ENCODE results near the gene CAPN12.

Gene CAPN12

DNA sequence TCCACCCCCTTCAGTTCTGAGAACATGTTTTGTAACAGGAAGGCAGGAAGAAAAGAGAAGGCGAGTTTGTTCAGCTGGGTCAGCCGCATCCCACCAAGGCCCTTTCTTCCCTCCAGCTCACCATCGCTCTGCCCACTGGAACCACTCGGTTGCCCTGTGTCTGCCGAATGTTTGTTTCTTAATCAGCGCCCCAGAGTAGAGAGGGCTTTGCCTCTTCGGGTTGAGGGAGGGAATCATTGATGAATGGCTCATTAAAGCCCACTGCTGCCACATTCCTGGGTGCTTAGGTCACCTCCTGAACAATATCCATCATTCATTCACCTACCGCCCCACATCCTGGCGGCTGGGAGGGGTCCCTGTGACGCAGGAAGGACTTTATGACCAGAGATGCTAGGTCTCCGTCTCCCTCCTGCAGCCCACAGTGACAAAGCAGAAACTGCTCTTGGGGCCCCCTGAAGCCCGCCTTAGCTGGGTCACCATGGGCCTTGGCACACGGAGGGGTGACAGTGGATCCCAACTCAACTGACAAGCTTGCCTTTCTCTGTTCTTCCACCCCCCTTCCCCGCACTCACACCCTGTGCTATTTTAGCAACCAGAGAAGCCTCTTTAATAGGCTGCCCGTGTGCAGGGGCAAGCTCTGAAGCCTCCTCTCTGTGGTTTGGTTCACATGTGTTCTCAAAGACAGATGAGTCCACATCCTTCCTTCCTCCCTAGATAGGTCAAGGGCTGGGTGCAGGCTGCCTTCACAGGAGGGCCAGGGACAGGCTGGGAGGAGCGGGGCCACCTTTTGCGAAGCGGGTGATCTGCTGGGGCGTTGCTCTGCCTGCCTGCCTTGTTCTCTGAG, 50.7 kb downstream of the CAPN12 start:
- no peak for DNase-seq

DNA sequence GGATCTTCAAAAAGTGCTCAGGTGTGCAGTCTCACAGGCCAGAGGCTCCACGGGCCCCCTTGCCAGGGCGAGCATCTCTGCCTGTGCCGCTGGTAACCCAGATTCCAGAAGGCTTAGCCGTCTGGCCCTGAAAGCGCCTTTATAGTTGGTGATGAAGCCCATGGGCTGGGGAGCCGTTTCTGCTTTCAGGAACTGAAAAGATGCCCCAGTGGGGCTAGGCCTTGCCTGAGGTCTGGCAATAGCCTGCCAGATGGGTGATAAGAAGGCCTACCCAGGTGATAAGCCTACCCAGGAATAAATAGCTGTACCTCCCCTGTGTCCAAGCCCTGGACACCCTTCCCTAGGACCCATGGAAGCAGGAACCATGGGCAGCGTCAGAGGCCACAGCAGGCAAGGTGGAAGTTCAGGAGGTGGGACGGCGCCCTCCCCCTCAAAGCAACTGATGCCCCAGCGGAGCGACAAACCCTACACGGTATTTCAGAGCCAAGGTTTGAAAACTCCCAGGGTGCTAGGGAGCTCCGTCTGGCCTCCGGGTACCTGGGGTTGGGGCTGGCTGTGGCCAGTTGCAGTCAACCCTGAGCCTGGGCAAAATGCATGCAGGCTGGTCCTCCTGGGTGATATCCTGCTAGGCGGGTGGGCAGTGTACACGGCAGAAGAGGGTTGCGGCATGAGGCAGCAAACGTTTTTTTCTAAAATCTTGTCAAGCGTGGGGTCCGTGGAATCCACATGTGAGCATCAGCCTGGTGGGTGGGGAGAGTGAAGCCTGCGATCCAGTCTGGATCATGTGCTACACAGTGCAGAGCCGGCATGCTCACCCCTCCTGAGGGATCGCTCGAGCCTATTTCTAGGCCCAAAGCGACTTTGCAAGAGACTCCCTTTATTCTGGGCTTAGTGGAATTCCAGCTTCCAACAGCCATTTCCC, 51.6 kb downstream of the CAPN12 start:
- DNase-seq, result no peak

DNA sequence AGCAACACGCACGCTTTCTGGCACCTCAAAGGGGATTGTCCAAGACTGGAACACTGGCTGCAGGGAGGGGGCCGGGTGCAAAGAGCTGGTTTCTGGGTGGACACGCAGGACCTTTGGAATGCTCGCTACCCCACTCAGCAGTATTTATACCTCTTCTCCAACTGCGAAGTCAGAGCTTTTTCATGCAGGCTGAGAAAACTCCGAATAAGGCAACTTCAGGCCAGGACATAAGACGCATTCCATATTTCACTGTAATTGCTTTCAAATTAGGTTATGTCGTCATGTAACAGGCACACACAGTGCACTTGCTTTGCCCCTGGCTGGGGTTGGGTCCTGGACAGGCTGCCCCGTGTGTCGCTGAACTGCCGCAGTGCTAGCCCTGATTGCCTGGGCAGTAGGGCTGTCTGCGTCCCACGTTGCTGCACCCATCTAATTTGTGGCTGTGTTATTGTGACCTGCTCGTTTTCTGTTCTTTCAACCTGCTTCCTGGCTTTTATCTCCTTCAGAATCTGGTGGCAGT, 52.3 kb downstream of the CAPN12 start:
- no peak for DNase-seq

DNA sequence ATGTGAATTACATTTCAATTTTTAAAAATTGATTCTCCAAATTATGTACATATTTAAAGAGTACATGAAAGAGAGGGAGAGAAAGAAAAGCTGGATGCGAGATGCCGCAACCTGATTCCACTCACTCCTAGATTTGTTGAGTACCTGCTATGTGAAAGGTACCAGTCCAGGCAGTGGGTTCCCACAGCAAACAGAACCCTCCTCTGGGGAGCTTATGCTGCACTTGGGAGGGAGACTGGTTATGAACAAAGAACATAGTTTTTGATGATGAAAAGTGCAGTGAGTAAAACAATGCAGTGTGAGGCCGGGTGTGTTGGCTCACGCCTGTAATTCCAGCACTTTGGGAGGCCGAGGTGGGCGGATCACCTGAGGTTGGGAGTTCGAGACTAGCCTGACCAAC, 53.4 kb downstream of the CAPN12 start:
- no peak for DNase-seq

DNA sequence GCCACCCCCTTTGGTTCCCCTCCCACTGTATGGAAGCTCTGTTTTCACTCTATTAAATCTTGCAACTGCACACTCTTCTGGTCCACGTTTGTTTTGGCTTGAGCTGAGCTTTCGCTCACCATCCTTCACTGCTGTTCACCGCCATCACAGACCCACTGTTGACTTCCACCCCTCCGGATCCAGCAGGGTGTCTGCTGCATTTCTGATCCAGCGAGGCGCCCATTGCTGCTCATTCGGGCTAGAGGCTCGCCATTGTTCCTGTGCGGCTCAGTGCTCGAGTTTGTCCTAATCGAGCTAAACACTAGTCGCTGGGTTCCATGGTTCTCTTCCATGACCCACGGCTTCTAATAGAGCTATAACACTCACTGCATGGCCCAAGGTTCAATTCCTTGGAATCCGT, 54.1 kb downstream of the CAPN12 start:
- no peak for DNase-seq

DNA sequence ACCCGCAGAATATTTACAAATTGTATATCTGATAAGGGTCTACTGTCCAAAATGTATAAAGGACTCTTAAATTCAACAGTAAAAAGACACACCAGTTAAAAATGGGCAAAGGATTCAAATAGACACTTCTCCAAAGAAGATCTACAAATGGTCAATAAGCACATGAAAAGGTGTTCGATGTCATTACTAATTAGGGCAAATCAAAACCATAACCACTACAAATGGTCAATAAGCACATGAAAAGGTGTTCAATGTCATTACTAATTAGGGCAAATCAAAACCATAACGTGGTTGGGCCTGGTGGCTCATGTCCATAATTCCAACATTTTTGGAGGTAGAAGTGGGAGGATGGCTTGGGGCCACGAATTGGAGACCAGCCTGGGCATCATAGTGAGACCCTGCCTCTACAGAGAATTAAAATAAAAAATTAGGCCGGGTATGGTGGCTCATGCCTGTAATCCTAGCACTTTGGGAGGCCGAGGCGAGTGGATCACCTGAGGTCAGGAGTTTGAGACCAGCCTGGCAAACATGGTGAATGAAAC, 56.4 kb downstream of the CAPN12 start:
- DNase-seq, result no peak

DNA sequence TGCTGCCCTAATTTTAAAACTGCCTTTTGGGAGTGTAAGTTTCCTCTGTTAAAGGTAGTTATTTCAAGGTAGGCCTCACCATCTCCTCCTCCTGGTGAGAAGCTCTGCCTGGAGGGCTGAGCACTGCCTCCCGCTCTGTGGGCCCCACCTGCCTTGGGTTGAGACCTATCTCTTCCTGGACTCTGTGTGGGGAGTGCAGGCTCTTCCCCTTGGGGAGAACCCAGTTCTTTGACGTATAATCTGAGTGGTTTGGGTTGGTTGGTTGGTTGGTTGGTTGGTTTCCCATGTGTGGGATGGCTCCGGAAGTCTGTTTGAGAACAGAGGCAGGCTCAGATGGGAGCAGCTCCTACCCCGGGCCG, 57.8 kb downstream of the CAPN12 start:
- no peak for DNase-seq

DNA sequence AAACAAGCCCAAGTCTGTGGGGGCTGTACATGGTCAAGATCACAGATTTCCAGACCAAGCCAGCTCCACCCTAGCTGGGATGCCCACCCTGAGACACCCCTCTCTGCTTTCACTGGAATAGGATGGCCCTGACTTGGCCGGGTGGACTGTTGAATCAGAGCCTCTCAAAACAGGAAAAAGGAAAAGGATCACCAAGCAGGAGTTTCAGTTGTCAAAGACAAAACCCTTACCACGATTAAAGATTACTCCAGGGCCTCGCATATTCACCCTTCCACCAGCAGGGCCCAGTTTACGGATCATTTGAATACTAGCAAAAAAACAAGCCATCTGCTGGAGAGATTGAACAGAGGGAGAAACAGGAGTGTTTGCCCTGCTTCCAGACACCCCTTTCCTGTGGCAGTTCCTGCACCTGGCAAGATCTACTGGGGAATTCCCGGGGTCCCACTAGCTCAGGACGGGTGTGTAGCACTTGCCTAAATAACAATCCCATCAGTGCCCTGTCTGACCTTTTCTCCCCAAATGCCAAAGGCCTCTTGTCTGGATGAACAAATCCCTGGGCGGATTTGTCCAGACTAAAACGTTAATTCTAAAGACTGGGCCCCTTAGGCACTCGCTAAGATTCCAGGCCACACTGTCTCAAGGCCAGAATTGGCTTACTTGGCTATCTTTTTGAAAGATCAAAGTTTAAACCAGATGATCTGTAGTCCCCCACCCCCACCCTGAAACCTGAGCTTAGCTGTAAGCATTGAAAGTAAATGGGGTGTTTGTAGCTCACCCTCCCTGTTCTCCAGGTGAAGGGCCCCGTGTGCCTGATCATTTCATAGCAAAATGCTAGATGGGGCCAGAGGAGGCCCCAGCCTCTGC, 58.4 kb downstream of the CAPN12 start:
- DNase-seq, result peak; percentile 76

DNA sequence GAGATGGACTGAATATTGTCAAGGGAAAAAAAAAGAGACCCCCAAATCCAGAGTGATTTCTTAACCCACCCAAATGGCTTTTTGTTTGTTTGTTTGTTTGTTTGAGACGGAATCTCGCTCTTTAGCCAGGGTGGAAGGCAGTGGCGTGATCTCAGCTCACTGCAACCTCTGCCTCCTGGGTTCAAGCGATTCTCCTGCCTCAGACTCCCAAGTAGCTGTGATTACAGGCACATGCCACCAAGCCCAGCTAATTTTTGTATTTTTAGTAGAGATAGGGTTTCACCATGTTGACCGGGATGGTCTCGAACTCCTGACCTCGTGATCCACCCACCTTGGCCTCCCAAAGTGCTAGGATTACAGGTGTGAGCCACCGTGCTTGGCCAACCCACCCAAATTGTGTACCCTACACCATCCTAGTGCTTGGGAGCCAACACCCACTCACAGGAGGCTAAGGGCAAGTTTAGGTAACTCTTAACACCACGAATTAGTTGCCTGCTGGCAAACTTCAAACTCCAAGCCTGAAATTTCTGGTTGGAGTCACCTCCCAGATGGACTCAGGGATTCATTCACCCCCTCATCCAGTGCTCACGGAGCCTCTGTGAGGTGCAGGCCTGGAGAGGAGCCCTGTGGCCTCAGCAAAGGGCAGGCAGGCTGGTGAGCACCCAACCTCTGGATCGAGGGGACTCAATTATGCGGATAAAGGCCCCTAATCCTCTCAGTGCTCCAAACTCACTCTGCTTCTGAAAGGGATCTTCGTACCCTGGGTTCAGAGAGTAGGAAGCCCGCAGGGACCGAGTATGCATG, 59.2 kb downstream of the CAPN12 start:
- no peak for DNase-seq

DNA sequence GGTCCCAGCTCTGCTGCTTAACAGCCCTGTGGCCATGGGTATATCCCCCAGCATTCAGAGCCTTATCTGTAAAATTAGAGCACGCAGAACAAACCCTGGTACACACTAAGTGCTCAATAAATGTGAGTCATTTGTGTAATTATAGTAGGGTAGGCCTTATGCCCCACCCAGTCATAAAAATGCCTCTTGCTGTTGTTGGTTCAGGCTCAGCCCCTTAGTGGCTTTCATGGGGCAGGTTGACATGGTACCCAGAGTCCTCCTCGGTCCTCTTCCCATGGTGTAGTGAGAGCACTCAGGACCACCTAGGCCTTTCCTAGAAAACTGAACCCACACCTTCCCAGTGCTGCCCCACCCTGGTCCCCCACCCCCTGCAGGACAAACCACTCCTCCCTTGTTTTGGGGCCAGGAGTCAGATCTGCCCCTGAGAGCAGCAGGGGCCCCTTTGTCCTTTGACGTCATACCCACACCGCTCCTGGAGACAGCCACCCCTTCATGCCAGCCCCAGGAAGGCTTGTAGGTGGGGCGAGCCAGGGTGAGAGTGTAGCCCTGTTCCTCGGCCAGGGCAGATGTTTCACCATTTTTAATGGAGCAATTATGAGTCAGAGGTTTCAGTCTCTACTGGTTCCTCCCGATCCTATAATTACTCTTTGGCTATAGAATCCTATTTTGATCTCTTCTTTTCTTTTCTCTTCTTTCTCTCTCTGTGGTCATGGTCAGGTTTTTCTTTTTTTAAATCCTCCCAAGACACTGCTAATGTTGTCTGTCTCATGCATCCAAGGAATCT, 60.0 kb downstream of the CAPN12 start:
- peak; percentile 71 for DNase-seq

DNA sequence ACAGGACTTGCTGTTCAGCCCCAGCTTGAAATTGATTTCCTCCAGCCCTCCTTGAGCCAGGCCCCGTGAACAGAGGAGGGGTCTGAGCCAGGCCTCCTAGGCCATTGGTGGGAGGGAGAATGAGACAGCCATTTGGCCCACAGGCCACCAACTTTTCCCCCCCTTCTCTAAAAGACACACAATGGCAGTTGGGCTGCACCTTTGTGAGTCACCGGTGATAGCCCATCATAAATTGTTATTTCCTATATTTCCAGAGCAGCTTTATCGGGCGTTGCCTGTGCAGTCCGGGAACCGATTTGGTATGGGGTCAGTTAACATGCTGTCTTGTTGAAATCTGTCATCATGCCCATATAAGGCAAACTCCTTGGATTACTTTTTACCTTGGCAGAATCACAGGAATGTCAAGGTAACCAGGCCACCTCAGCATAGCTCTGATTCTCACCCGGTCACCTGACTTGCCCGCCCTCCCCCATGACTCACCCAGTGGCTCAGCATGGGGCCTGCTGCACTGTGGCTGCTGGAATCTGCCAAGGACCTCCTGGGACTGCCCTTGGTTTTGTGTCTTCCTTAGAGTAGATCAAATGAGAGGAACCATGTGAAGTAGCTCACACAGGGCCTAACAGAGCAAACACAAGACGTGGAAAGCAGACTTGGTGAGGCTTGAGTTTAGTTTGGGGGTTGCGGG, 60.7 kb downstream of the CAPN12 start:
- peak; percentile 93 for DNase-seq

DNA sequence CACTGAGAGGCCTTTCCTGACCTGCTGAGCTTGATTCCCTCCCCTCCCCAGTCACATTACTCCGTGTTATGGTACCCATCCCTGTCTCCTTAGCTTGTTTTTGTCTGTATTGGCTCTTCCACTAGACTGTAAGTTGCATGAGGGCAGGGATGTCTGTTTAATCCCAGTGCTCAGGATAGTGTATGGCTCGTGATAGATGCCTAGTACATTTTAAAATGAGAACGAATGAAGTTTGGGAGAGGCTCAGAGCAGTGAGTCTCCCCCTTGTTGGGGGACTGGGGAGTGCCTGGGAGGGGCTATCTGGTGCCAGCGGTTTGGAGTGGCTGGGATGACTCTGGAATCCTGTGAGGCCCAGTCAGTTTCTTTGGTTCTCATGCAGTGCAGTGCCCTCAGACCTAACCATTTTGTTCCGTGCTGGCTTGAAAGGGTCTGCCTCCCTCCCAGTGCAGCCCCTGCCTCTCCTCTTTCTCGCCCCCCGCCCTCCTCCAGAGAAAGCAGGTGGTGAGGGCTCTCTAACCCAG, 61.3 kb downstream of the CAPN12 start:
- DNase-seq, result peak; percentile 40

DNA sequence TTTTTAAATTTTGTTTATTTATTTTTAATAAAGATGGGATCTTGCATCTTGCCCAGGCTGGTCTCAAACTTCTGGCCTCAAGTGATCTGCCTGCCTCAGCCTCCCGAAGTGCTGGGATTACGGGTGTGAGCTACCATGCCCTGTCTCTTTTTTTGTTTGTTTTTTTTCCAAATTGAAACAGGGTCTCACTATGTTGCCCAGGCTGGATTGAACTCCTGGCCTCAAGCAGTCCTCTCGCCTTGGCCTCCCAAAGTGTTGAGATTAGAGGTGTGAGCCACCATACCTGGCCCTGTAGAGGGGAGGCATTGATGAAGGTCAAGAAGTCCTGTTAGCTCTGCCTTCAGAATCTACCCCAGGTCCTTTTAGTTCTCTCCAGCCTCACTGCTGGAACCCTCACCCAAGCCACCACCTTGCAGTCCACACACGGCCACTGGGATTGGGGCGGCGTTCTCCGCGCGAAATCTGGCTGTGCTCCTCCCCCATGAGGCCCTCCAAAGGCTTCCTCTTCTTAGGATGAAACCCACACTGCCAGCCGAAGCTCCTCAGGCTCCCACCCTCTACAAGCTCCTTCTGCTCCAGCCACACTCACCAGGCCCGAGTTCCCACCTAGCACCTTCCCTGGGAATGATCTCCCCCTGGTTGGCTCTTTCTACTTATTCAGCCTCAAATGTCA, 61.9 kb downstream of the CAPN12 start:
- DNase-seq, result no peak
